HCT116 (cell line): Measurements from ENCODE around the gene ARID5A. TPM values are rescaled to one million over a fixed set of nuclear protein-coding genes. Genes with fewer than 3 reads are reported as not detected.

Source experiments
- ATAC-seq: fragments of 200-7000 bp; cut with Tn5 transposase; 2 replicates; pipeline ENCODE4 v1.9.1; 2020; ENCODE audit warnings: mild to moderate bottlenecking, moderate library complexity
- BruUV-seq: library from RNA; stranded (reverse); fragments of 400-500 nt; replicated peaks from 2 replicates; lab custom pipeline; 2021; lab: Mats Ljungman, UMichigan
- CTCF ChIA-PET: fragments of 300-600 bp; sonication (Branson Sonifier 250); formaldehyde crosslinking; loops from one replicate; lab custom pipeline; 2021; ENCODE audit warnings: antibody characterized with exemption; lab: Charles Lee
- POLR2A ChIA-PET: fragments of 300-600, 350-600 bp; sonication (Branson Sonifier 250); formaldehyde crosslinking; loops from one replicate; lab custom pipeline; 2021; ENCODE audit warnings: antibody characterized with exemption; lab: Charles Lee
- RAD21 ChIA-PET, 2 experiments: fragments of 300-600 bp; sonication (Branson Sonifier 250); formaldehyde crosslinking; loops; one replicate each; lab custom pipeline; 2023; ENCODE audit warnings: low total read pairs in 2 of 2; ENCODE audit not compliant: uncharacterized antibody in 2 of 2, unreplicated experiment in 2 of 2, low non-redundant PET in 1 of 2; lab: Charles Lee
- DNase-seq: peaks from one replicate; pipeline ENCODE4 v3.0.0-alpha.2; 2010; ENCODE audit warnings: low read depth, low spot score
- H2AFZ ChIP-seq: fragments of 200-600 bp; shearing (Covaris generic), sonication (generic); 2 replicates; pipeline ENCODE4 v1.6.1; 2017; ENCODE audit warnings: low read depth, mixed run types, mixed read lengths, antibody characterized with exemption, low read length; ENCODE audit not compliant: poor library complexity, severe bottlenecking
- H3K27ac ChIP-seq: 2 replicates; pipeline ENCODE4 v1.5.1; 2012; ENCODE audit warnings: low read depth, low read length
- H3K27me3 ChIP-seq: fragments of 200-600 bp; sonication (generic); 2 replicates; pipeline ENCODE4 v1.6.1; 2016; ENCODE audit warnings: mixed run types, low read length, mixed read lengths; ENCODE audit not compliant: insufficient read depth
- H3K36me3 ChIP-seq, 2 experiments: fragments of 200-500 bp in 1 of 2; fragments of 200-600 bp in 1 of 2; sonication (Bioruptor generic) in 1 of 2; sonication (generic) in 1 of 2; 2 replicates each; pipeline versions ENCODE4 v1.5.1 to v1.6.1; 2014 to 2016; ENCODE audit warnings: low read length in 2 of 2, inconsistent platforms in 1 of 2, mixed read lengths in 1 of 2, mixed run types in 1 of 2; ENCODE audit not compliant: insufficient read depth in 2 of 2, control insufficient read depth in 1 of 2
- H3K4me1 ChIP-seq, 2 experiments: fragments of 200-600 bp in 1 of 2; sonication (generic) in 1 of 2; 2 replicates each; pipeline versions ENCODE4 v1.5.1 to v1.6.1; 2012 to 2017; ENCODE audit warnings: low read length in 2 of 2, inconsistent platforms in 1 of 2, mild to moderate bottlenecking in 1 of 2, mixed read lengths in 1 of 2, mixed run types in 1 of 2, moderate library complexity in 1 of 2; ENCODE audit not compliant: insufficient read depth in 2 of 2, control insufficient read depth in 1 of 2
- H3K4me2 ChIP-seq: fragments of 200-600 bp; sonication (generic); 2 replicates; pipeline ENCODE4 v1.6.1; 2017; ENCODE audit warnings: mixed run types, low read length, mixed read lengths
- H3K4me3 ChIP-seq, 2 experiments: fragments of 200-600 bp in 1 of 2; sonication (generic) in 1 of 2; replicated peaks in 1 of 2; 2 replicates each; pipeline ENCODE4 v1.5.1; 2011 to 2016; ENCODE audit warnings: low read length in 2 of 2, control low read depth in 1 of 2, low read depth in 1 of 2, mild to moderate bottlenecking in 1 of 2, mixed read lengths in 1 of 2, mixed run types in 1 of 2
- H3K79me2 ChIP-seq: fragments of 200-600 bp; sonication (generic); 2 replicates; pipeline ENCODE4 v1.6.1; 2017; ENCODE audit warnings: mild to moderate bottlenecking, mixed run types, low read length, moderate library complexity, mixed read lengths; ENCODE audit not compliant: insufficient read depth
- H3K9ac ChIP-seq: fragments of 200-600 bp; sonication (generic); 2 replicates; pipeline ENCODE4 v1.6.1; 2016; ENCODE audit warnings: low read length, mixed read lengths
- H3K9me2 ChIP-seq: fragments of 200-600 bp; sonication (generic), shearing (Covaris generic); 2 replicates; pipeline ENCODE4 v1.6.1; 2017; ENCODE audit warnings: mixed run types, mild to moderate bottlenecking, moderate library complexity; ENCODE audit not compliant: insufficient read depth
- H3K9me3 ChIP-seq, 2 experiments: fragments of 200-500 bp in 1 of 2; fragments of 200-600 bp in 1 of 2; sonication (Bioruptor generic) in 1 of 2; sonication (generic) in 1 of 2; 2 replicates each; pipeline ENCODE4 v1.6.1; 2014 to 2017; ENCODE audit warnings: low read length in 2 of 2, mixed read lengths in 2 of 2, inconsistent platforms in 1 of 2, low read depth in 1 of 2, mild to moderate bottlenecking in 1 of 2, mixed run types in 1 of 2, moderate library complexity in 1 of 2; ENCODE audit not compliant: control insufficient read depth in 1 of 2, insufficient read depth in 1 of 2
- H4K20me1 ChIP-seq: fragments of 200-600 bp; sonication (generic), shearing (Covaris generic); 2 replicates; pipeline ENCODE4 v1.6.1; 2017; ENCODE audit warnings: mixed run types, mild to moderate bottlenecking, moderate library complexity; ENCODE audit not compliant: insufficient read depth
- CEBPB ChIP-seq: IDR thresholded peaks from 2 replicates; pipeline ENCODE4 v1.6.1; 2012; ENCODE audit warnings: low read depth
- CTCF ChIP-seq, 3 experiments: fragments of 200-600 bp in 1 of 3; sonication (generic) in 1 of 3; IDR thresholded peaks in 2 of 3; conservative IDR thresholded peaks in 1 of 3; 2 replicates each; pipeline ENCODE4 v1.5.1; 2012 to 2017; ENCODE audit warnings: low read depth in 2 of 3, low read length in 2 of 3, antibody characterized with exemption in 1 of 3, borderline replicate concordance in 1 of 3, control low read depth in 1 of 3, mild to moderate bottlenecking in 1 of 3, mixed read lengths in 1 of 3, mixed run types in 1 of 3, moderate library complexity in 1 of 3; ENCODE audit not compliant: insufficient read depth in 1 of 3
- ELF1 ChIP-seq: IDR thresholded peaks from 2 replicates; pipeline ENCODE4 v1.6.1; 2012; ENCODE audit warnings: low read depth, borderline replicate concordance
- EZH2phosphoT487 ChIP-seq: fragments of 200-600 bp; IDR thresholded peaks from 2 replicates; pipeline ENCODE4 v1.6.1; 2018; ENCODE audit warnings: antibody characterized with exemption, borderline replicate concordance
- JUND ChIP-seq: IDR thresholded peaks from 2 replicates; pipeline ENCODE4 v1.6.1; 2012
- POLR2A ChIP-seq: IDR thresholded peaks from 2 replicates; pipeline ENCODE4 v1.7.0; 2011; ENCODE audit warnings: borderline replicate concordance; ENCODE audit not compliant: insufficient read depth, insufficient read length; ENCODE audit errors: extremely low read depth
- POLR2AphosphoS5 ChIP-seq: IDR thresholded peaks from 2 replicates; pipeline ENCODE4 v1.6.1; 2011; ENCODE audit warnings: mild to moderate bottlenecking, low read depth, low read length, moderate library complexity
- SIN3A ChIP-seq: IDR thresholded peaks from 2 replicates; pipeline ENCODE4 v1.6.1; 2012; ENCODE audit warnings: low read depth
- SP1 ChIP-seq: IDR thresholded peaks from 2 replicates; pipeline ENCODE4 v1.6.1; 2012; ENCODE audit warnings: low read depth
- SRF ChIP-seq: IDR thresholded peaks from 2 replicates; pipeline ENCODE4 v1.6.1; 2012; ENCODE audit warnings: low read depth
- TCF7L2 ChIP-seq: IDR thresholded peaks from 2 replicates; pipeline ENCODE4 v1.7.0; 2011; ENCODE audit warnings: borderline replicate concordance, inconsistent platforms; ENCODE audit not compliant: insufficient read depth, insufficient read length; ENCODE audit errors: extremely low read depth
- YY1 ChIP-seq: IDR thresholded peaks from 2 replicates; pipeline ENCODE4 v1.6.1; 2011; ENCODE audit warnings: low read length, low read depth, moderate library complexity, mild to moderate bottlenecking; ENCODE audit not compliant: insufficient replicate concordance; ENCODE audit errors: extremely low read depth
- intact Hi-C: fragments of 100-400 bp; cut with micrococcal nuclease; formaldehyde crosslinking; loops from 2 replicates; pipeline ENCODE4 v1.10.0; 2022
- total RNA-seq: library from RNA; stranded (reverse); gene quantifications from one replicate; pipeline ENCODE4 v1.2.1, GENCODE V29; 2021; ENCODE audit not compliant: unreplicated experiment
- TF ChIP-seq, protein P1 (sequence below): IDR thresholded peaks from 2 replicates; pipeline ENCODE4 v1.6.1; 2012

ARID5A gene
- total RNA-seq, 1 experiment from 2014 or later = 8.2 TPM

DNA sequence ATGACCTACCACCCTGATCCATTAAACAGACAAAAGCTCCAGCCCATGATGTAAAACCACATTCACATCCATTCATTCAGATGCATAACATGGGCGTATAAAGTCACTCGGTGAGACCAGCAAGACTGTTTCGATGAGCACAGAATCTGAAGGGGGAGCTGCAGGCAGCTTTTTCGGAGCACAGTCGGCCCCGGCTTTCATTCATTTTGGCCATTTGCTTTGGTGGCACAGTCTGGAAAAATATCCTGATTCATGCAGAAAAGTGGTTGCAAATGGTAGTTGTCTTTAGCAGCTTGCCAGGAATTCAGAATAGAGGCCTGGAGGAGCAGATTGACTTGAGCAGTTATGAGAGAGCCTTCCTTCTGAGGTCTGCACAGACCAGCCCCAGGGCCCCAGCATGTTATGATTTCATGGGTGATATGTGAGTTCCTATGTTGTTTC, 11.2 kb downstream of the ARID5A start:
- Histone ChIP-seq H3K4me2 (no peak overlapping the region), H3K9me2 (no peaks in the 10 kb centered on the region), H2AFZ (no peak overlapping the region), H3K36me3 (no peaks in the 10 kb centered on the region), H3K27me3 (no peaks in the 10 kb centered on the region), H3K79me2 (no peaks in the 10 kb centered on the region), H3K9ac (no peak overlapping the region), H3K4me1 (peaks cover 9 to 25% of the 10 kb centered on the region in 2 experiments; a peak in 3 of 4 replicates), H3K27ac (no peak overlapping the region), H3K9me3 (no peaks in the 10 kb centered on the region), H3K4me3 (no peak overlapping the region), H4K20me1 (no peaks in the 10 kb centered on the region)
- BruUV-seq = no TSS peak
- intact Hi-C loops = no loop called here
- CTCF ChIA-PET = interaction anchor here (1.0 to 1.2 kb wide), 2 partner anchors 9 to 12 kb away, joined by 3 to 4 read pairs; no protein-coding TSS in a partner anchor
- RAD21 ChIA-PET = no interaction called here
- DNase-seq = no peak
- no peak for TF ChIP-seq YY1
- TF ChIP-seq SRF = no peak
- TF ChIP-seq JUND = no peak
- TF ChIP-seq EZH2phosphoT487 = no peak
- no peak for TF ChIP-seq CEBPB
- no peak for TF ChIP-seq SP1
- ATAC-seq = no peak
- POLR2A ChIA-PET = no interaction called here

DNA sequence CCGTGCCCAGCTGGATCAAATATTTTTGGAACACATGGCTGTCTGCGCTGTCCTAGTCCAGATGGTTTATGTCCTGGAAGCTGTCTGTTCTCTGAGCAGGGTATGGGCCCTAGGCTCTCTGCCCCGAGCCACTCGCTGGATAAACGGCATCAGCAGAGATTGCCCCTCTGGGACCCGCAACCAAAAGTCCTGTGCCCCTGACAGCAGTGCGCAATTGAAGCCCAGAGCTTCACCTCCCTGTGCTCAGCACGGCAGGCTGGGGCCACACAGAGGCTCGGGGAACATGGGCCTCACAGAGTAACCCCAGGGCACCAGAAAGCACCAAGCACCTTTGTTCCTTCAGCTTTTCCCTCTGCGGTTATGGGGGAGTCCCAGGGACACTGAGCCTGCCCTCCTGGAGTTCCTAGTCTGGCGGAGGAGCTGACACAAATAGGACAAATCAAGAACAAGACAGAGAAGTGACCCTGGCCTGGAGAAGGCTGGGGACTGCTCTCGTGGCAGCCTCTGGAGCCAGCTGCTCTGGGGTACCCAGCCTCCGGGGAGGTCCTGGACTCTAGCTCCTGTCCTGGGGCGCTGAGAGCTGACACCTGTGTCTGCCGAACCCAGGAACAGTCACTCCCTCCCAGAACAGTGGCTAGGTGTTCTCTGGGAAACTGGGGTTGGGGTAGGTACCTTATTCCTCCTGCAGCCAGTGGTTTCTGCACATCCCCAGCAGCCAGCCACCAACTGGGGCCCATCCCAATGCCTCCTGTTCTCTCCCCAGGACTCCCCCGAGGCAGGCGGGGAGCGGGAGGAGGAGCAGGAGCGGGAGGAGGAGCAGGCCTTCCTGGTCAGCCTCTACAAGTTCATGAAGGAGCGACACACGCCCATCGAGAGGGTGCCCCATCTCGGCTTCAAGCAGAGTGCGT, 12.3 kb downstream of the ARID5A start:
- H3K36me3 ChIP-seq = no peaks in the 10 kb centered on the region
- H3K27me3 ChIP-seq = no peaks in the 10 kb centered on the region
- ChIA-PET RAD21 (no interaction called here), POLR2A (no interaction called here), CTCF (interaction anchor here (1.0 to 2.1 kb wide), 2 partner anchors 8 to 16 kb away, joined by 3 to 9 read pairs; no protein-coding TSS in a partner anchor)
- H3K4me3 ChIP-seq = no peak overlapping the region
- no peak for DNase-seq
- no peaks in the 10 kb centered on the region for H3K9me3 ChIP-seq
- no peak overlapping the region for H2AFZ ChIP-seq
- H3K4me2 ChIP-seq = peak overlapping the region; percentile 62; the same call in 1 of the 2 replicates
- intact Hi-C loops = no loop called here
- H3K4me1 ChIP-seq = peaks cover 9 to 25% of the 10 kb centered on the region in 2 experiments; a peak in 3 of 4 replicates
- H3K9me2 ChIP-seq = no peaks in the 10 kb centered on the region
- ATAC-seq = no peak
- no peaks in the 10 kb centered on the region for H3K79me2 ChIP-seq
- H3K9ac ChIP-seq = no peak overlapping the region
- H3K27ac ChIP-seq = no peak overlapping the region
- H4K20me1 ChIP-seq = no peaks in the 10 kb centered on the region
- BruUV-seq = no TSS peak
- TF ChIP-seq POLR2AphosphoS5 (no peak), EZH2phosphoT487 (no peak), SIN3A (no peak), TCF7L2 (no peak), ELF1 (no peak), CTCF (IDR thresholded peaks at IDR 0.05 in 2 of 3, conservative IDR thresholded peaks at IDR 0.05 in 1 of 3; ENCODE audit: borderline replicate concordance in 1 of 3, insufficient read depth in 1 of 3, low read depth in 2 of 3, low read length in 2 of 3) (no peak), POLR2A (no peak)
- TF ChIP-seq, protein P1, sequence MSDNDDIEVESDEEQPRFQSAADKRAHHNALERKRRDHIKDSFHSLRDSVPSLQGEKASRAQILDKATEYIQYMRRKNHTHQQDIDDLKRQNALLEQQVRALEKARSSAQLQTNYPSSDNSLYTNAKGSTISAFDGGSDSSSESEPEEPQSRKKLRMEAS = no peak
